Suprapubic skin (tissue), 4 donors: ENCODE measurements around the gene SEMA6B. TPM values are rescaled to one million over a fixed set of nuclear protein-coding genes. Genes with fewer than 3 reads are reported as not detected.

Source experiments
- total RNA-seq, 4 donors: library from RNA; depleted of rRNA; stranded (reverse); fragments of >200 nt; gene quantifications; one replicate each; pipeline ENCODE4 v1.1.0, GENCODE V29; 2016

Gene SEMA6B
- total RNA-seq, 4 donors from 2014 or later = 1.5 to 5.4 (median 3.3) TPM

Other genes with a start within 250 kb of the SEMA6B start
- 10 to 100 TPM; 67.0 to 93.1 (median 87.2) TPM for gene STAP2, start 220.9 kb downstream of the SEMA6B start, total RNA-seq
- gene MPND, start 216.1 kb downstream of the SEMA6B start, total RNA-seq = 1 to 10 TPM; 6.5 to 9.5 (median 8.9) TPM
- 100 to 1,000 TPM in 1 of 4 donors, 10 to 100 TPM in 3; 67.0 to 103 (median 81.0) TPM for gene SH3GL1, start 159.1 kb downstream of the SEMA6B start, total RNA-seq
- gene CHAF1A, start 157.0 kb downstream of the SEMA6B start, total RNA-seq = 10 to 100 TPM in 2 of 4 donors, 1 to 10 TPM in 2; 8.5 to 20.4 (median 11.4) TPM
- 100 to 1,000 TPM; 108 to 257 (median 167) TPM for gene UBXN6, start 101.9 kb downstream of the SEMA6B start, total RNA-seq
- 10 to 100 TPM; 23.0 to 27.4 (median 23.4) TPM for gene HDGFL2, start 87.4 kb downstream of the SEMA6B start, total RNA-seq
- 10 to 100 TPM; 12.4 to 38.3 (median 19.3) TPM for gene PLIN4, start 41.2 kb downstream of the SEMA6B start, total RNA-seq
- gene PLIN5, start 24.5 kb downstream of the SEMA6B start, total RNA-seq = 10 to 100 TPM in 1 of 4 donors, 1 to 10 TPM in 3; 1.8 to 16.4 (median 5.6) TPM
- gene LRG1, start 19.6 kb downstream of the SEMA6B start, total RNA-seq = 1 to 10 TPM; 4.5 to 8.0 (median 6.3) TPM
- gene TNFAIP8L1, start 79.8 kb upstream of the SEMA6B start, total RNA-seq = 1 to 10 TPM; 4.8 to 8.3 (median 7.0) TPM
- 10 to 100 TPM; 17.5 to 43.6 (median 28.3) TPM for gene MYDGF, start 110.7 kb upstream of the SEMA6B start, total RNA-seq
- gene DPP9, start 164.2 kb upstream of the SEMA6B start, total RNA-seq = 100 to 1,000 TPM in 2 of 4 donors, 10 to 100 TPM in 2; 51.2 to 126 (median 84.1) TPM
- 10 to 100 TPM; 29.6 to 51.8 (median 41.1) TPM for gene FEM1A, start 232.1 kb upstream of the SEMA6B start, total RNA-seq